T-helper 9 cell (primary cell): ENCODE results near the gene MXD4.

Experiments used
- DNase-seq: peaks from one replicate; pipeline ENCODE4 v3.0.0-alpha.2; 2020

MXD4 gene

GRCh38 chr4:2274320-2275043 lies 12.6 kb upstream of the MXD4 start:
- no peak for DNase-seq

- no peak for DNase-seq
These were observed 11.9 kb upstream of the MXD4 start for GRCh38 chr4:2273657-2274319.

GRCh38 chr4:2273221-2273620 lies 11.3 kb upstream of the MXD4 start:
- DNase-seq = no peak

- DNase-seq = no peak
These were observed 10.9 kb upstream of the MXD4 start for GRCh38 chr4:2272828-2273120.

- no peak for DNase-seq
These were observed 10.3 kb upstream of the MXD4 start for GRCh38 chr4:2272026-2272827.

GRCh38 chr4:2271279-2272025 lies 9.5 kb upstream of the MXD4 start:
- no peak for DNase-seq

- DNase-seq = no peak
These were observed 8.6 kb upstream of the MXD4 start for GRCh38 chr4:2270341-2271165.

- no peak for DNase-seq
These were observed 7.8 kb upstream of the MXD4 start for GRCh38 chr4:2269618-2270163.

GRCh38 chr4:2269206-2269531 lies 7.3 kb upstream of the MXD4 start:
- DNase-seq = no peak

- DNase-seq = no peak
These were observed 6.7 kb upstream of the MXD4 start for GRCh38 chr4:2268357-2269205.

- DNase-seq = no peak
These were observed 5.9 kb upstream of the MXD4 start for GRCh38 chr4:2267841-2268240.

- no peak for DNase-seq
These were observed 5.5 kb upstream of the MXD4 start for GRCh38 chr4:2267320-2267811.

GRCh38 chr4:2266821-2267220 lies 4.9 kb upstream of the MXD4 start:
- no peak for DNase-seq

GRCh38 chr4:2266181-2266580 lies 4.3 kb upstream of the MXD4 start:
- DNase-seq = no peak

GRCh38 chr4:2265113-2266110 lies 3.5 kb upstream of the MXD4 start:
- no peak for DNase-seq

- no peak for DNase-seq
These were observed 2.7 kb upstream of the MXD4 start for GRCh38 chr4:2264481-2265041.

GRCh38 chr4:2263926-2264321 lies 2.0 kb upstream of the MXD4 start:
- no peak for DNase-seq

GRCh38 chr4:2262944-2263250 lies 988 bp upstream of the MXD4 start:
- no peak for DNase-seq

- peak; percentile 93 for DNase-seq
These were observed 435 bp upstream of the MXD4 start for GRCh38 chr4:2262145-2262943.
